ENCODE measurements around the gene GTF3A. TPM values are rescaled to one million over a fixed set of nuclear protein-coding genes. Genes with fewer than 3 reads are reported as not detected.

The GTF3A gene
- total RNA-seq, 1 donor from 2014 or later, result 75.9 TPM

DNA sequence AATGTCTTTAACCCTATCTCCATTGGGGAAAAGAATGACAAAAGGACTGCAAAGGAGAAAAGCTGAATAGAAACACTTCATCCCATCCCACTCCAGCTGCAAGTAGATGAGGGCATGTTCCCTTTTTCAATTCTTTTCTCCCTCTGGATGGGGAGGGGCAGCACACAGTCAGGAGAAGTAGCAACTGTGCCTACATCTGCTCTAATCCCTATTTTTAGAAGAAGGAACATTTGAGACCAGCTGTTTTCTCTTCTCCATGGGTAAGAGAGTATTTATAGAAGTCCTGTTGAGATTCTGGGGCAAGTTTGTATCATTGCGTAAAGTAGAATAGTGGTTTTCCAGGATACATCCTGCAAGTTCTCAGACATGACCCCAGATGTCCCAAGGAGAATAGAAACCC, 9.3 kb upstream of the GTF3A start:
- peaks cover 25% of the 10 kb centered on the region for H3K27me3 Mint-ChIP-seq
- no peaks in the 10 kb centered on the region for H3K36me3 Mint-ChIP-seq (ENCODE audit: insufficient read depth)
- DNase-seq (ENCODE audit: low spot score, unreplicated experiment), result no peak
- H3K9me3 Mint-ChIP-seq (ENCODE audit: low read depth), result no peaks in the 10 kb centered on the region
- no peak for TF ChIP-seq CTCF (IDR thresholded peaks at IDR 0.05; ENCODE audit: unreplicated experiment)
- H3K4me1 Mint-ChIP-seq (ENCODE audit: low read depth), result no peaks in the 10 kb centered on the region
- H3K4me3 Mint-ChIP-seq (ENCODE audit: low read depth), result no peak overlapping the region
- no peak overlapping the region for H3K27ac Mint-ChIP-seq

DNA sequence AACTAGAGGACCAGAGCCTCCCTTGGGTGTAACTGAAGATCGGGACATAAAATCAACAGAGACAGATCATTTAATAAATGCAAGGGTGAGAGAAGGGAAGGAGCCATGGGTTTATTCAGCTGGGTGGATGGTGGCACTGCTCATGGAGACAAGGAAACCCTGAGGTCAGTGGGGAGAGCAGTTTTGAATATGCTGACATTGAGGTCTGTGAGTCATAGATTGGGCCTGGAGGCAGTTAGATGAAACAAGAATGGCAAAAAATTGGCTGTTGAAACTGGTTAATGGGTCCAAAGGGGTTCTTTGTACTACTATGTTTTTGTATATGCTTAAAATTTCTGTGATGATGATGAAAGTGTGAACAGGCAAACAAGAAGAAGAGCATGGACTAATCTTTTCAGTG, 5.1 kb upstream of the GTF3A start:
- H3K27me3 Mint-ChIP-seq, result peaks cover 22% of the 10 kb centered on the region

GRCh38 chr13:27421101-27421871, 3.1 kb upstream of the GTF3A start:
- Mint-ChIP-seq H3K9me3 (ENCODE audit: low read depth) (no peaks in the 10 kb centered on the region), H3K4me3 (ENCODE audit: low read depth) (no peak overlapping the region), H3K27me3 (peaks cover 10% of the 10 kb centered on the region), H3K36me3 (ENCODE audit: insufficient read depth) (no peaks in the 10 kb centered on the region), H3K4me1 (ENCODE audit: low read depth) (peaks cover 12% of the 10 kb centered on the region), H3K27ac (no peak overlapping the region)
- no peak for TF ChIP-seq CTCF (IDR thresholded peaks at IDR 0.05; ENCODE audit: unreplicated experiment)
- no peak for DNase-seq (ENCODE audit: low spot score, unreplicated experiment)

More for the DNA sequence above, 5.1 kb upstream of the GTF3A start:
- no peak for TF ChIP-seq CTCF (IDR thresholded peaks at IDR 0.05; ENCODE audit: unreplicated experiment)
- H3K27ac Mint-ChIP-seq, result no peak overlapping the region
- H3K4me3 Mint-ChIP-seq (ENCODE audit: low read depth), result no peak overlapping the region
- no peaks in the 10 kb centered on the region for H3K36me3 Mint-ChIP-seq (ENCODE audit: insufficient read depth)
- H3K9me3 Mint-ChIP-seq (ENCODE audit: low read depth), result no peaks in the 10 kb centered on the region
- no peak for DNase-seq (ENCODE audit: low spot score, unreplicated experiment)
- H3K4me1 Mint-ChIP-seq (ENCODE audit: low read depth), result no peaks in the 10 kb centered on the region

DNA sequence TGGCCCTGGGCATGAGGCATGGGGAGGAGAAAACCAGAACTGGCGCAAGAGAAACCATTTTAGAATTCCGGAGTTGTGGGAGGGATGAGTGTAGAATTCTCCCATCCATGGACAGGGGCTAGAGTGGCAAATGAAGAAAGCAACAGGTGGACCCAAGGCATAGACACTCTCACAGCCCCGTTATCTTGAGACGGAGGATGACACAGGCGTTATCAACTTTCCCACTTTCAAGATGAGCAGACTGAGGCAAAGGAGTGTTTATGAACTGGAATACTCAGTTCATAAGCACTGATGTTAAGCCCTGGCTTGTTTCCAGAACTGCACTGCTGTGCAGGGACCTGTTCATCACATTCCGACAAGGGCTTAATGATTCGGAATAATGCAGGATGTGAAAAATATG, 1.1 kb upstream of the GTF3A start:
- Mint-ChIP-seq H3K9me3 (ENCODE audit: low read depth) (no peaks in the 10 kb centered on the region), H3K4me3 (ENCODE audit: low read depth) (peak overlapping the region; percentile 78), H3K36me3 (ENCODE audit: insufficient read depth) (peaks cover 5% of the 10 kb centered on the region), H3K27ac (no peak overlapping the region), H3K4me1 (ENCODE audit: low read depth) (peaks cover 21% of the 10 kb centered on the region), H3K27me3 (peaks cover 10% of the 10 kb centered on the region)
- no peak for DNase-seq (ENCODE audit: low spot score, unreplicated experiment)
- no peak for TF ChIP-seq CTCF (IDR thresholded peaks at IDR 0.05; ENCODE audit: unreplicated experiment)

DNA sequence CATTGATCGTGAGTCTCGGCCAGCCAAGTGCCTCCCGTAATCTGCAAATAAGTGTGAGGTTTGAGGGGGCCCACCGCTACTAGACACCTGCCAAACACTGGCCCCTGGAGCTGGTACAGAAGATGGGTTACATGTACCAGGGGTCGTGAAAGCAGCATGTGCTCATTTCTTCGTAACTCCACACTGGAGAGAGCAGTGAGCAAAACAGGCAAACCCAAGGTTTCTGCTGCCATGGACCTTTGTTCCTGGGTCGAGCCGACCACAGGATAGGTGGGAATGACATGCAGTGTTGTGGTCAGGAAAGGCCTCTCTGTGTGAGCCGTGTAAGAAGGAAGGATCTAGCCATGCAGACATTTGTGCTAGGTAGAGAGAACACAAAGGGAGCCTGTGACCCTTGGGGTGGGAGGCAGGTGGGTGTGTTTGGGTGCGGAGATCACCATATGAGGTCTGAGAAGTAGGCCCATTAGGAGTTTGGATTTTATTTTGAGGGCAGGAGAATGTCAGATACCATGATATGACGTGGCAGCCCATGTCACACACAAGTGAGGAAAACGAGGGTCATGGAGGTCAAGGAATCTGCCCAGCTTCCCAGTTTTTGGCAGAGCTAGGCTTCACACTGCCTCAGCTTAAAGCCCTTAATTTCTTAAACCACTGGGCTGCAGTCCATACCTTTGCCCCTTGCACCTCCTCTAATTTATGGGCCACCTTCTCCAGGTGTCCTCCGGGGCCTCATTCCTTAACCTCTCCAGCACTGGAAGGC, 919 bp downstream of the GTF3A start:
- peak overlapping the region; percentile 83 for H3K27ac Mint-ChIP-seq
- no peaks in the 10 kb centered on the region for H3K9me3 Mint-ChIP-seq (ENCODE audit: low read depth)
- H3K36me3 Mint-ChIP-seq (ENCODE audit: insufficient read depth), result peaks cover 6% of the 10 kb centered on the region
- no peak for DNase-seq (ENCODE audit: low spot score, unreplicated experiment)
- peak overlapping the region; percentile 77 for H3K4me3 Mint-ChIP-seq (ENCODE audit: low read depth)
- H3K27me3 Mint-ChIP-seq, result peaks cover 3% of the 10 kb centered on the region
- H3K4me1 Mint-ChIP-seq (ENCODE audit: low read depth), result peaks cover 21% of the 10 kb centered on the region
- TF ChIP-seq CTCF (IDR thresholded peaks at IDR 0.05; ENCODE audit: unreplicated experiment), result no peak

Measured in progenitor cell of endocrine pancreas (in vitro differentiated cells).